GM18505 (cell line): ENCODE data around the gene SMYD3.
"Not testable (repeated sequence)": the region's sequence is repeated elsewhere in the genome, so short reads cannot be mapped to it uniquely, and the experiment has no call there.

Experiments used
- ATAC-seq: cut with Tn5 transposase; IDR thresholded peaks from one replicate; pipeline ENCODE4 v1.9.1; 2021; ENCODE audit not compliant: unreplicated experiment
- POLR2A ChIP-seq: IDR thresholded peaks from 4 replicates; pipeline ENCODE4 v1.6.1; 2011; ENCODE audit warnings: borderline replicate concordance; ENCODE audit not compliant: insufficient read depth, insufficient read length; ENCODE audit errors: extremely low read depth

The SMYD3 gene

GRCh38 chr1:245760301-245760700, 746.8 kb downstream of the SMYD3 start:
- ATAC-seq: no peak
- TF ChIP-seq POLR2A: no peak

- ATAC-seq: no peak
- TF ChIP-seq POLR2A: no peak
These were observed 752.6 kb downstream of the SMYD3 start for GRCh38 chr1:245754463-245754961.

DNA sequence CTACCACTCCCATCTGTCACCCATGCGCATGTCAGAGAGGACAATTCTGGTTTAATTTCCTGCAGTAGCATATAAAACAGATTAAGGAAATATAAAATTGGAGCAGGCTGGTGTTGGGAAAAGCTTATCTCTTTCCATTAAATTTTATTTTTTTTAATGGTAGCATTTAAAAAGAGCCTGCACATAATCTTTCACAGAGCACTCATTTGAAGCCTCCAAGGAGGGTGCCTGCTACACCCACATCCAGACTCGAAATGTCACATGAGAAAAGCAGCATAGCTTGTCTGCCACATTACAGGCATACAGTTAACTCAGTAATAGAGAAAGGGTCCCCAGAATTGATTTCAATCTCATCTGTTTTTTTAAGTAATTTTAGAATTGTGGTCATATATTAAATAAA, 753.3 kb downstream of the SMYD3 start:
- TF ChIP-seq POLR2A: no peak

GRCh38 chr1:245752561-245752960, 754.5 kb downstream of the SMYD3 start:
- TF ChIP-seq POLR2A: no peak
- ATAC-seq: no peak

More for the DNA sequence above, 753.3 kb downstream of the SMYD3 start:
- no peak for ATAC-seq

GRCh38 chr1:245751726-245752470, 755.2 kb downstream of the SMYD3 start:
- TF ChIP-seq POLR2A: no peak
- ATAC-seq: no peak

DNA sequence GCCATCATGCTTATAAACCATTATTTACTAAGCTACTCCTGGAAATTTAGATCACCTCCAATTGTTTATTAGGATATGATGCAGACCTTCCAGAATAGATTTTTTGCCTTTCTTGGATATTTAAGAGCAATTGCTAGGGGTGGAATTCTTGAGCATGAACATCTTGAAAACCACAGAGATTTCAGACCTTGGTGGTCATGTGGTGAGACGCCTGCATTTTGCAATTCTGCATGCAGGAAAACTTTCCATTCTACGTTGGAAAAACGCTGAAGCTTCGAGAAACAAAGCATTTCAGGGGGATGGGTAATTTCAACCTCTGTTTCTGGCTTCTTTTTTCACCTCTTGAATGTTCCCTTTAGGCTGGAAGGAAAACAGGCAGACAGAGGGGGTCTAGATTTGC, 756.0 kb downstream of the SMYD3 start:
- TF ChIP-seq POLR2A: no peak
- ATAC-seq: no peak

GRCh38 chr1:245750261-245750660, 756.8 kb downstream of the SMYD3 start:
- no peak for TF ChIP-seq POLR2A
- ATAC-seq: no peak

GRCh38 chr1:245749053-245749452, 758.0 kb downstream of the SMYD3 start:
- TF ChIP-seq POLR2A: no peak
- no peak for ATAC-seq

GRCh38 chr1:245748646-245749045, 758.4 kb downstream of the SMYD3 start:
- TF ChIP-seq POLR2A: no peak
- no peak for ATAC-seq

- no peak for ATAC-seq
- no peak for TF ChIP-seq POLR2A
These were observed 758.8 kb downstream of the SMYD3 start for GRCh38 chr1:245748240-245748639.

- ATAC-seq: no peak
- no peak for TF ChIP-seq POLR2A
These were observed 764.2 kb downstream of the SMYD3 start for GRCh38 chr1:245742896-245743295.

- not testable (repeated sequence) for ATAC-seq
These were observed 766.7 kb downstream of the SMYD3 start for GRCh38 chr1:245740336-245740735.

GRCh38 chr1:245730801-245731200, 776.3 kb downstream of the SMYD3 start:
- no peak for ATAC-seq
- no peak for TF ChIP-seq POLR2A

DNA sequence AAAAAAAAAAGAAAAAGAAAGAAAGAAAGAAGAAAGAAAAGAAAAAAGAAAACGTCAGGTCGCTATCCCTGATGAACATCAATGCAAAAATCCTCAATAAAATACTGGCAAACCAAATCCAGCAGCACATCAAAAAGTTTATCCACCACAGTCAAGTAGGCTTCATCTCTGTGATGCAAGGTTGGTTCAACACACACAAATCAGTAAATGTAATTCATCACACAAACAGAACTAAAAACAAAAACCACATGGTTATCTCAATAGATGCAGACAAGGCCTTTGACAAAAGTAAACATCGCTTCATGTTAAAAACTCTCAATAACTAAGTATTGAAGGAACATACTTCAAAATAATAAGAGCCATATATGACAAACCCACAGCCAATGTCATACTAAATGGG, 779.0 kb downstream of the SMYD3 start:
- ATAC-seq: not testable (repeated sequence)

DNA sequence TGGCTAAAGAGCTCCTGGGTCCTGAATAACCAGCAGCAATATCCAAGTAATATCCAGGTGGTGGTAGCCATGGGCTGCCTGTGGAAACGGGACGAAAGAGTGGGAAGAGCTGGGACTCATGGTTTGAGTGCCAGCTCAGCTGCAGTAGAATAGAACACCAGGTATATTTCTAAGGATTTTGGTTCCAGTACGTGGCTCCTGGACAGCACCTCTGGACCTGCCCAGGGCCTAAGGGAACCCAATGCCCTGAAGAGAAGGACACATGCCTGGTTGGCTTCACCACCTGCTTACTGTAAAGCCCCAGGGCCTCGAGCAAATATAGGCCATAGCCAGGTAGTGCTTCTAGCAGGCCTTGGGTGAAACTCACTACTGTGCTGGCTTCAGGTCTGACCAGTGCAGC, 785.6 kb downstream of the SMYD3 start:
- no peak for ATAC-seq
- TF ChIP-seq POLR2A: no peak

DNA sequence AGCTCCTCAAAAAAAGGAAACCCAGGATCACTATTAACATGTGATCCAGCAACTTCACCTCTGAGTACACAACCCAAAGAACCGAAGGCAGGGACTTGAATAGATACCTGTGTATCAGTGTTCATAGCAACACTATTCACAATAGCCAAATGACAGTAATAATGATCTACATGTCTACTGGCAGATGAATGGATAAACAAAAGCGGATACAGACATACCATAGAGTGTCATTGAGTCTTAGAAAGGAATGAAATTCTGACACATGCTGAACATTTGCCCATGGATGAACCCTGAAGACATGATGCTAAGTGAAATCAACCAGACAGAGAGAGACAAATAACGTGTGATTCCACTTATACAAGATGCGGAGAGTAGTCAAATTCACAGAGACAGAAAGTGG, 788.1 kb downstream of the SMYD3 start:
- no peak for ATAC-seq
- TF ChIP-seq POLR2A: no peak

GRCh38 chr1:245718123-245718522, 789.0 kb downstream of the SMYD3 start:
- no peak for ATAC-seq
- TF ChIP-seq POLR2A: no peak
